ENCODE measurements around the gene ZNF264.

Gene ZNF264

DNA sequence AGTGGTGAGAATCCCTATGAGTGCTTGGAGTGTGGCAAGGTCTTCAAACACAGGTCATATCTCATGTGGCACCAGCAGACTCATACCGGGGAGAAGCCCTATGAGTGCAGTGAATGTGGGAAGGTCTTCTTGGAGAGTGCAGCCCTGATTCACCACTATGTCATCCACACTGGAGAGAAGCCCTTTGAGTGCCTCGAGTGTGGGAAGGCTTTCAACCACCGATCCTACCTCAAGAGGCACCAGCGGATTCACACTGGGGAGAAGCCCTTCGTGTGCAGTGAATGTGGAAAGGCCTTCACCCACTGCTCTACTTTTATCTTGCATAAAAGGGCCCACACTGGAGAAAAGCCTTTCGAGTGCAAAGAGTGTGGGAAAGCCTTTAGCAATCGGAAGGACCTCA lies 20.8 kb downstream of the ZNF264 start:
- no peak for DNase-seq
- H3K4me1 ChIP-seq (ENCODE audit: control extremely low read depth in 1 of 4, control insufficient read depth in 4 of 4, insufficient read depth in 4 of 4, low read length in 3 of 4), result no peaks in the 10 kb centered on the region
- no peaks in the 10 kb centered on the region for H3K27me3 ChIP-seq (replicated peaks in 2 of 5; ENCODE audit: control insufficient read depth in 4 of 5, insufficient read depth in 5 of 5, low read length in 4 of 5)
- peaks cover 31 to 88% (median 58%) of the 10 kb centered on the region in 4 experiments for H3K36me3 ChIP-seq (ENCODE audit: control insufficient read depth in 4 of 4, insufficient read depth in 4 of 4, low read length in 3 of 4)
- H3K4me3 ChIP-seq (ENCODE audit: control insufficient read depth in 1 of 7, extremely low read depth in 1 of 7, insufficient read depth in 4 of 7, low read depth in 2 of 7, low read length in 6 of 7), result peak overlapping the region in 1 of 7 experiments; percentile 6
- WGBS (ENCODE audit: insufficient coverage), result 95% methylated on average over 6 of the region's 7 CpGs
- no peak overlapping the region for H3K27ac ChIP-seq (ENCODE audit: insufficient read depth in 1 of 2, low read depth in 1 of 2, low read length in 2 of 2, poor library complexity in 1 of 2, severe bottlenecking in 2 of 2)
- POLR2A ChIA-PET, result no interaction called here
- CTCF ChIA-PET, result no interaction called here
- peaks cover 1 to 48% (median 35%) of the 10 kb centered on the region in 5 experiments for H3K9me3 ChIP-seq (ENCODE audit: control extremely low read depth in 1 of 5, control insufficient read depth in 4 of 5, insufficient read depth in 2 of 5, low read depth in 1 of 5, low read length in 4 of 5)

GRCh38 chr19:57227502-57227901 lies 36.2 kb downstream of the ZNF264 start:
- POLR2A ChIA-PET, result no interaction called here
- 90% methylated on average over 3 of the region's 5 CpGs for WGBS (ENCODE audit: insufficient coverage)
- Histone ChIP-seq H3K4me3 (ENCODE audit: control insufficient read depth in 1 of 7, extremely low read depth in 1 of 7, insufficient read depth in 4 of 7, low read depth in 2 of 7, low read length in 6 of 7) (no peak overlapping the region), H3K27me3 (replicated peaks in 2 of 5; ENCODE audit: control insufficient read depth in 4 of 5, insufficient read depth in 5 of 5, low read length in 4 of 5) (no peaks in the 10 kb centered on the region), H3K27ac (ENCODE audit: insufficient read depth in 1 of 2, low read depth in 1 of 2, low read length in 2 of 2, poor library complexity in 1 of 2, severe bottlenecking in 2 of 2) (no peak overlapping the region), H3K36me3 (ENCODE audit: control insufficient read depth in 4 of 4, insufficient read depth in 4 of 4, low read length in 3 of 4) (no peaks in the 10 kb centered on the region), H3K9me3 (ENCODE audit: control extremely low read depth in 1 of 5, control insufficient read depth in 4 of 5, insufficient read depth in 2 of 5, low read depth in 1 of 5, low read length in 4 of 5) (peaks cover 0 to 4% (median 0%) of the 10 kb centered on the region in 5 experiments), H3K4me1 (ENCODE audit: control extremely low read depth in 1 of 4, control insufficient read depth in 4 of 4, insufficient read depth in 4 of 4, low read length in 3 of 4) (peaks cover 0 to 2% (median 0%) of the 10 kb centered on the region in 4 experiments)
- CTCF ChIA-PET, result no interaction called here
- no peak for DNase-seq

DNA sequence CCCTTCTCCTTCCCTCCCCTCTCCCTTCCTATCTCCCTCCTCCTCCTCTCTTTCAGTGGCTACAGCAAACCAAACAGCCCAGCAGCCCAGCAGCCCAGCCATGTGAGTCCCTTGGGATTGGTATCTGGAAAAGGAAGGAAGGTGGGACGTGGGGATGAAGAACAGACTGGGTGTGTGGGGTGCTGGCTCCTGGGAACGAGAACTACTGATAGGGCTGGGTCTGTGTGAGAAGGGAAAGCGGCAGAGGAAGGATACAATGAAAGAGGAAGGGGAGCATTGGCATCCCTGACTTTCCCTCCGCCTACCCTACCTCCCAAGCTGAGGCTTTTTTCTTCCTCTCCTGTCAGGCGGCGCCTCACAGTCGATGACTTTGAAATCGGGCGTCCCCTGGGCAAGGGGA lies 40.4 kb downstream of the ZNF264 start:
- no peak for DNase-seq
- peaks cover 0 to 4% (median 0%) of the 10 kb centered on the region in 5 experiments for H3K9me3 ChIP-seq (ENCODE audit: control extremely low read depth in 1 of 5, control insufficient read depth in 4 of 5, insufficient read depth in 2 of 5, low read depth in 1 of 5, low read length in 4 of 5)
- peaks cover 0 to 2% (median 0%) of the 10 kb centered on the region in 4 experiments for H3K4me1 ChIP-seq (ENCODE audit: control extremely low read depth in 1 of 4, control insufficient read depth in 4 of 4, insufficient read depth in 4 of 4, low read length in 3 of 4)
- no peaks in the 10 kb centered on the region for H3K36me3 ChIP-seq (ENCODE audit: control insufficient read depth in 4 of 4, insufficient read depth in 4 of 4, low read length in 3 of 4)
- no peaks in the 10 kb centered on the region for H3K27me3 ChIP-seq (replicated peaks in 2 of 5; ENCODE audit: control insufficient read depth in 4 of 5, insufficient read depth in 5 of 5, low read length in 4 of 5)
- no peak overlapping the region for H3K27ac ChIP-seq (ENCODE audit: insufficient read depth in 1 of 2, low read depth in 1 of 2, low read length in 2 of 2, poor library complexity in 1 of 2, severe bottlenecking in 2 of 2)
- WGBS (ENCODE audit: insufficient coverage), result 57% methylated on average over 8 of the region's 9 CpGs
- ChIA-PET CTCF (no interaction called here), POLR2A (no interaction called here)
- H3K4me3 ChIP-seq (ENCODE audit: control insufficient read depth in 1 of 7, extremely low read depth in 1 of 7, insufficient read depth in 4 of 7, low read depth in 2 of 7, low read length in 6 of 7), result no peak overlapping the region

GRCh38 chr19:57233207-57233606 lies 41.9 kb downstream of the ZNF264 start:
- Histone ChIP-seq H3K27me3 (replicated peaks in 2 of 5; ENCODE audit: control insufficient read depth in 4 of 5, insufficient read depth in 5 of 5, low read length in 4 of 5) (no peaks in the 10 kb centered on the region), H3K36me3 (ENCODE audit: control insufficient read depth in 4 of 4, insufficient read depth in 4 of 4, low read length in 3 of 4) (no peaks in the 10 kb centered on the region), H3K27ac (ENCODE audit: insufficient read depth in 1 of 2, low read depth in 1 of 2, low read length in 2 of 2, poor library complexity in 1 of 2, severe bottlenecking in 2 of 2) (no peak overlapping the region), H3K4me3 (ENCODE audit: control insufficient read depth in 1 of 7, extremely low read depth in 1 of 7, insufficient read depth in 4 of 7, low read depth in 2 of 7, low read length in 6 of 7) (no peak overlapping the region), H3K9me3 (ENCODE audit: control extremely low read depth in 1 of 5, control insufficient read depth in 4 of 5, insufficient read depth in 2 of 5, low read depth in 1 of 5, low read length in 4 of 5) (peaks cover 0 to 4% (median 0%) of the 10 kb centered on the region in 5 experiments), H3K4me1 (ENCODE audit: control extremely low read depth in 1 of 4, control insufficient read depth in 4 of 4, insufficient read depth in 4 of 4, low read length in 3 of 4) (peaks cover 0 to 2% (median 0%) of the 10 kb centered on the region in 4 experiments)
- POLR2A ChIA-PET, result no interaction called here
- 43% methylated on average over 1 of the region's 1 CpG for WGBS (ENCODE audit: insufficient coverage)
- CTCF ChIA-PET, result interaction anchor here (0.6 kb wide), 1 partner anchor 49 kb away, joined by 3 read pairs; no protein-coding TSS in a partner anchor
- no peak for DNase-seq

DNA sequence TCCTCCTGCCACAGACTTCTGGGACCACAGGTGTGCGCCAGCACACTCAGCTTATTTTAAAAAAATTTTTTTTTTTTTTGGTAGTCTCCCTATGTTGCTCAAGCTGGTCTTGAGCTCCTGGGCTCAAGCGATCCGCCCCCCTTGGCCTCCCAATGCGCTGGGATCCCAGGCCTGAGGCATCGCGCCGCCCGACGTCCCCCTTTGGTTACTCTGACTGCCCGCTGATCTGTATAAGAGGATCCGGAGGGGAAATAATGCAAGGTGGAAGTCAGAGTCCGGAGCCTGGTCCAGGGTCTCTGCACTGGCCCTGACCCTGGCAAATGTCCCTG lies 48.6 kb downstream of the ZNF264 start:
- Histone ChIP-seq H3K4me3 (ENCODE audit: control insufficient read depth in 1 of 7, extremely low read depth in 1 of 7, insufficient read depth in 4 of 7, low read depth in 2 of 7, low read length in 6 of 7) (peak overlapping the region; percentile 85 to 99 (median 92)), H3K27me3 (replicated peaks in 2 of 5; ENCODE audit: control insufficient read depth in 4 of 5, insufficient read depth in 5 of 5, low read length in 4 of 5) (no peaks in the 10 kb centered on the region), H3K9me3 (ENCODE audit: control extremely low read depth in 1 of 5, control insufficient read depth in 4 of 5, insufficient read depth in 2 of 5, low read depth in 1 of 5, low read length in 4 of 5) (no peaks in the 10 kb centered on the region), H3K27ac (ENCODE audit: insufficient read depth in 1 of 2, low read depth in 1 of 2, low read length in 2 of 2, poor library complexity in 1 of 2, severe bottlenecking in 2 of 2) (peak overlapping the region; percentile 94 to 96), H3K36me3 (ENCODE audit: control insufficient read depth in 4 of 4, insufficient read depth in 4 of 4, low read length in 3 of 4) (peaks cover 0 to 18% (median 9%) of the 10 kb centered on the region in 4 experiments), H3K4me1 (ENCODE audit: control extremely low read depth in 1 of 4, control insufficient read depth in 4 of 4, insufficient read depth in 4 of 4, low read length in 3 of 4) (peaks cover 9 to 23% (median 15%) of the 10 kb centered on the region in 4 experiments)
- CTCF ChIA-PET, result no interaction called here
- WGBS (ENCODE audit: insufficient coverage), result 17% methylated on average over 12 of the region's 12 CpGs
- peak in 2 of 3 donors; percentile 48 to 59 for DNase-seq
- POLR2A ChIA-PET, result interaction anchor here (0.7 kb wide), 1 partner anchor 1235 kb away, joined by 3 read pairs; no protein-coding TSS in a partner anchor

DNA sequence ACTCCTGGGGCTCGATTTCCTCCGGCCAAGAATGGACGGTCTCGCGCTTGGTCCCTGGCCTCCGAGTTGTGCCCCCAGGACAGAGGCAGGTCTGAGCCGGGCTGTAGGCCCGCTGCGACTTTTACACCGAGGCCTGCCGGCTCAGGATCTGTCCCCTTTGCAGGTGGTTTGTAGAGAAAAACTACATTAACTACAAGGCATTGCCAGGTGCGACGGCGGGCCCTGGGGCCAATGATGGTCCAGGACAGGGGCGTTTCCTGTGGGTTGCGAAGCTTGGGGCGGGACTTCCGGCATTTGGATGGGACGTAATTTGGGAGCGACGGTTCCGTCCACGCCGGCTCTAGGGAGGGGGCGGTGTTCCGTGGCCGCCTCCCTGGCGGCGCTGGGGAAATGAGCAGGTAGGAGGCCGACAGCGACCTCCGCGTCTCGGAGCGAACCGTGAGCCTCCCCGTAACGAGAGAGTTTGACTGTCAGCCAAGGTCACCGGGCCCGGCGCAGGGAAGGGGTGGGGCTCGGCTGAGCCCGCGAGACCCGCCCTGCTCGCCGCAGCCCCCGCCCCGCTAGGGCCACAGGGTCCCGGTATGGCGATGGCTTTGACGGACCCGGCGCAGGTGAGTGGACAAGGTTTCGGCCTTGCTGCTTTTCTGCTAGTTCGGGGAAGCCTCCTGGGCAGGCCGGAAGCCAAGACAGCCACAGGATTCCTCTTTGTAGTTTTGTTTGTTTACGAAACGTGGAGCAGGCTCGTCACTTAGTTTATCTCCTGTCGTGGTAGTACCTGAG lies 49.2 kb downstream of the ZNF264 start, which contains the start of gene ZNF805:
Gene ZNF805, plus strand, starts transcription at position 322 of the 780 bp plus-strand sequence. Its CDS starts 260 bp downstream, at position 582.
- CTCF ChIA-PET, result no interaction called here
- WGBS (ENCODE audit: insufficient coverage), result under 1% methylated on average over 55 of the region's 61 CpGs

GRCh38 chr19:57241176-57241575 lies 49.9 kb downstream of the ZNF264 start:
- 47% methylated on average over 5 of the region's 7 CpGs for WGBS (ENCODE audit: insufficient coverage)
- DNase-seq, result peak in 2 of 3 donors; percentile 53 to 66
- H3K27ac ChIP-seq (ENCODE audit: insufficient read depth in 1 of 2, low read depth in 1 of 2, low read length in 2 of 2, poor library complexity in 1 of 2, severe bottlenecking in 2 of 2), result peak overlapping the region; percentile 94 to 96
- peak overlapping the region; percentile 85 to 99 (median 92) for H3K4me3 ChIP-seq (ENCODE audit: control insufficient read depth in 1 of 7, extremely low read depth in 1 of 7, insufficient read depth in 4 of 7, low read depth in 2 of 7, low read length in 6 of 7)
- H3K36me3 ChIP-seq (ENCODE audit: control insufficient read depth in 4 of 4, insufficient read depth in 4 of 4, low read length in 3 of 4), result peaks cover 3 to 27% (median 15%) of the 10 kb centered on the region in 4 experiments
- peaks cover 9 to 23% (median 15%) of the 10 kb centered on the region in 4 experiments for H3K4me1 ChIP-seq (ENCODE audit: control extremely low read depth in 1 of 4, control insufficient read depth in 4 of 4, insufficient read depth in 4 of 4, low read length in 3 of 4)
- H3K27me3 ChIP-seq (replicated peaks in 2 of 5; ENCODE audit: control insufficient read depth in 4 of 5, insufficient read depth in 5 of 5, low read length in 4 of 5), result no peaks in the 10 kb centered on the region
- ChIA-PET CTCF (no interaction called here), POLR2A (no interaction called here)
- no peaks in the 10 kb centered on the region for H3K9me3 ChIP-seq (ENCODE audit: control extremely low read depth in 1 of 5, control insufficient read depth in 4 of 5, insufficient read depth in 2 of 5, low read depth in 1 of 5, low read length in 4 of 5)

More for the DNA sequence above, 49.2 kb downstream of the ZNF264 start, which contains the start of gene ZNF805:
- H3K27ac ChIP-seq (ENCODE audit: insufficient read depth in 1 of 2, low read depth in 1 of 2, low read length in 2 of 2, poor library complexity in 1 of 2, severe bottlenecking in 2 of 2), result peak within 1 kb of the TSS; percentile 94 to 96
- peak; percentile 97 to 99 (median 99) for DNase-seq
- H3K9me3 ChIP-seq (ENCODE audit: control extremely low read depth in 1 of 5, control insufficient read depth in 4 of 5, insufficient read depth in 2 of 5, low read depth in 1 of 5, low read length in 4 of 5), result no peaks in the 10 kb centered on the region
- POLR2A ChIA-PET, result interaction anchor here (0.6 to 0.7 kb wide), 3 partner anchors 19 to 1235 kb away, joined by 3 read pairs; no protein-coding TSS in a partner anchor
- peaks cover 9 to 23% (median 15%) of the 10 kb centered on the region in 4 experiments for H3K4me1 ChIP-seq (ENCODE audit: control extremely low read depth in 1 of 4, control insufficient read depth in 4 of 4, insufficient read depth in 4 of 4, low read length in 3 of 4)
- H3K4me3 ChIP-seq (ENCODE audit: control insufficient read depth in 1 of 7, extremely low read depth in 1 of 7, insufficient read depth in 4 of 7, low read depth in 2 of 7, low read length in 6 of 7), result peak within 1 kb of the TSS; percentile 85 to 99 (median 92)
- H3K36me3 ChIP-seq (ENCODE audit: control insufficient read depth in 4 of 4, insufficient read depth in 4 of 4, low read length in 3 of 4), result peaks cover 0 to 21% (median 12%) of the 10 kb centered on the region in 4 experiments
- H3K27me3 ChIP-seq (replicated peaks in 2 of 5; ENCODE audit: control insufficient read depth in 4 of 5, insufficient read depth in 5 of 5, low read length in 4 of 5), result no peaks in the 10 kb centered on the region
